HepG2 (cell line): Measurements from ENCODE around the gene FNDC7. TPM values are rescaled to one million over a fixed set of nuclear protein-coding genes. Genes with fewer than 3 reads are reported as not detected.
A peak's percentile ranks its signal among the peaks of the same experiment; 100 is the strongest.

ENCODE experiments used
- ARNT2 ChIP-seq: sonication (generic); formaldehyde crosslinking; IDR thresholded peaks from 2 replicates; pipeline ENCODE4 v1.8.0; 2022; ENCODE audit warnings: mild to moderate bottlenecking, low read depth, missing genetic modification reagents, moderate library complexity
- CREB1 ChIP-seq, 2 experiments: fragments of 450-650 bp in 1 of 2; IDR thresholded peaks; 2 replicates each; pipeline ENCODE4 v1.6.1; 2016 to 2017; ENCODE audit warnings: control low read depth in 1 of 2, mild to moderate bottlenecking in 1 of 2, missing compliant biosample characterization in 1 of 2, missing genetic modification characterization in 1 of 2
- HOXA9 ChIP-seq: sonication (generic); formaldehyde crosslinking; IDR thresholded peaks from 2 replicates; pipeline ENCODE4 v1.8.1; 2022; ENCODE audit warnings: missing genetic modification reagents, mild to moderate bottlenecking, moderate library complexity, borderline replicate concordance
- HOXD1 ChIP-seq: sonication (generic); formaldehyde crosslinking; IDR thresholded peaks from 2 replicates; pipeline ENCODE4 v1.5.0; 2020; ENCODE audit warnings: missing genetic modification reagents
- KDM5A ChIP-seq: fragments of 200-600 bp; sonication (generic); IDR thresholded peaks from 2 replicates; pipeline ENCODE4 v1.7.0; 2018; ENCODE audit warnings: antibody characterized with exemption, mild to moderate bottlenecking, low read length, borderline replicate concordance
- KDM5B ChIP-seq: sonication (generic); formaldehyde crosslinking; IDR thresholded peaks from 2 replicates; pipeline ENCODE4 v1.4.0; 2020; ENCODE audit warnings: missing genetic modification reagents, mild to moderate bottlenecking, borderline replicate concordance
- KLF12 ChIP-seq: sonication (generic); formaldehyde crosslinking; IDR thresholded peaks from 2 replicates; pipeline ENCODE4 v1.4.0; 2020; ENCODE audit warnings: missing genetic modification reagents, borderline replicate concordance
- KLF9 ChIP-seq: IDR thresholded peaks from 2 replicates; pipeline ENCODE4 v1.6.1; 2016; ENCODE audit warnings: low read depth
- MIER2 ChIP-seq: IDR thresholded peaks from 2 replicates; pipeline ENCODE4 v1.6.1; 2016; ENCODE audit warnings: missing biosample characterization, missing genetic modification reagents
- SALL1 ChIP-seq: sonication (generic); formaldehyde crosslinking; IDR thresholded peaks from 2 replicates; pipeline ENCODE4 v1.8.0; 2022; ENCODE audit warnings: mild to moderate bottlenecking, missing genetic modification reagents
- TRIM22 ChIP-seq: fragments of 450-650 bp; IDR thresholded peaks from 2 replicates; pipeline ENCODE4 v1.6.1; 2017
- ZBTB25 ChIP-seq: IDR thresholded peaks from 2 replicates; pipeline ENCODE4 v1.6.1; 2018; ENCODE audit warnings: missing genetic modification reagents
- ZFP37 ChIP-seq: sonication (generic); formaldehyde crosslinking; IDR thresholded peaks from 2 replicates; pipeline ENCODE4 v1.4.0; 2020; ENCODE audit warnings: missing genetic modification reagents, borderline replicate concordance
- ZHX1 ChIP-seq: sonication (generic); formaldehyde crosslinking; IDR thresholded peaks from 2 replicates; pipeline ENCODE4 v1.8.1; 2022; ENCODE audit warnings: low read depth, mild to moderate bottlenecking, missing genetic modification reagents
- ZNF557 ChIP-seq: sonication (generic); formaldehyde crosslinking; IDR thresholded peaks from 2 replicates; pipeline ENCODE4 v1.4.0; 2020; ENCODE audit warnings: missing genetic modification reagents
- ZNF609 ChIP-seq: sonication (generic); formaldehyde crosslinking; IDR thresholded peaks from 2 replicates; pipeline ENCODE4 v1.4.0; 2020; ENCODE audit warnings: mild to moderate bottlenecking, missing genetic modification reagents, borderline replicate concordance
- ZNF747 ChIP-seq: sonication (generic); formaldehyde crosslinking; IDR thresholded peaks from 2 replicates; pipeline ENCODE4 v1.8.1; 2023; ENCODE audit warnings: missing genetic modification reagents, mild to moderate bottlenecking, borderline replicate concordance
- ZNF83 ChIP-seq: sonication (generic); formaldehyde crosslinking; IDR thresholded peaks from 2 replicates; pipeline ENCODE4 v1.4.0; 2020; ENCODE audit warnings: missing genetic modification reagents, mild to moderate bottlenecking, borderline replicate concordance
- polyA plus RNA-seq, 8 experiments: library from polyadenylated mRNA; depleted of rRNA in 3 of 8; stranded (reverse) in 7 of 8; unstranded in 1 of 8; fragments of >200 nt; fragmentation: Illumina TruSeq in 4 of 8; extraction: Trizol in 4 of 8; gene quantifications; 2 replicates each; pipeline versions ENCODE4 v1.2.1 to v1.2.3, GENCODE V29; 2011 to 2016; ENCODE audit warnings: low read depth in 4 of 8, missing spikeins in 1 of 8, mixed read lengths in 1 of 8; ENCODE audit not compliant: insufficient read depth in 1 of 8
- total RNA-seq, 5 experiments: library from RNA; depleted of rRNA; stranded (reverse); fragments of >200 nt; fragmentation: Illumina TruSeq; extraction: Trizol; gene quantifications; 2 replicates each; pipeline ENCODE4 v1.2.3, GENCODE V29; 2016; ENCODE audit warnings: low read depth in 1 of 5

Gene FNDC7
- total and polyA plus RNA-seq, 2 of the 13 experiments (the other 11 are each of a cell fraction or from before 2014, with no cell fraction given), result 0.03 TPM; not detected in 1

GRCh38 chr1:108691942-108692723, 20.6 kb upstream of the FNDC7 start, which contains the start of gene PRPF38B (continued):
- TF ChIP-seq CREB1 (IDR thresholded peaks at IDR 0.05) (peak; percentile 86), CREB1 (CRISPR knock-in tag; IDR thresholded peaks at IDR 0.05) (peak; percentile 98), ZNF557 (CRISPR knock-in tag) (no peak), ARNT2 (peak; percentile 50; the same call in 1 of the 2 replicates), KLF12 (CRISPR knock-in tag) (no peak; the same call in 1 of the 2 replicates), ZNF83 (CRISPR knock-in tag) (0 out of 2 replicates have a peak, but pooled peaks have one; percentile 70), ZFP37 (CRISPR knock-in tag) (no peak), SALL1 (CRISPR knock-in tag) (peak; percentile 72), HOXD1 (CRISPR knock-in tag) (peak; percentile 55; the same call in 1 of the 2 replicates), ZNF609 (no peak), MIER2 (CRISPR knock-in tag) (no peak), KDM5A (peak; percentile 72; the same call in 1 of the 2 replicates), ZHX1 (CRISPR knock-in tag) (peak; percentile 96), TRIM22 (no peak), KLF9 (no peak; the same call in 1 of the 2 replicates), ZNF747 (CRISPR knock-in tag) (0 out of 2 replicates have a peak, but pooled peaks have one; percentile 37), HOXA9 (CRISPR knock-in tag) (no peak; the same call in 1 of the 2 replicates), ZBTB25 (CRISPR knock-in tag) (no peak), KDM5B (CRISPR knock-in tag) (peak; percentile 86)
